Frontal cortex (tissue), 4 donors: ENCODE results near the gene MMP21. TPM values are rescaled to one million over a fixed set of nuclear protein-coding genes. Genes with fewer than 3 reads are reported as not detected.
A peak's percentile ranks its signal among the peaks of the same experiment; 100 is the strongest.

Source experiments
- DNase-seq, 2 donors: peaks; one replicate each; pipeline ENCODE4 v3.0.0; 2012; ENCODE audit warnings: low spot score in 2 of 2
- FAIRE-seq: peaks from 2 replicates; lab custom pipeline; 2012; peaks lifted over from hg19 to GRCh38; lab: Jason Lieb, UNC
- total RNA-seq: library from RNA; depleted of rRNA; stranded (reverse); fragments of >200 nt; gene quantifications from one replicate; pipeline ENCODE4 v1.2.3, GENCODE V29; 2014
- donor health status: control.
- donor health status: control.
- donor health status: control.

Gene MMP21
- total RNA-seq, 1 donor from 2014 or later: 0.41 TPM

GRCh38 chr10:125768219-125768855 lies 7.3 kb downstream of the MMP21 start:
- FAIRE-seq (no peak), DNase-seq (peak; percentile 57 to 68)

DNA sequence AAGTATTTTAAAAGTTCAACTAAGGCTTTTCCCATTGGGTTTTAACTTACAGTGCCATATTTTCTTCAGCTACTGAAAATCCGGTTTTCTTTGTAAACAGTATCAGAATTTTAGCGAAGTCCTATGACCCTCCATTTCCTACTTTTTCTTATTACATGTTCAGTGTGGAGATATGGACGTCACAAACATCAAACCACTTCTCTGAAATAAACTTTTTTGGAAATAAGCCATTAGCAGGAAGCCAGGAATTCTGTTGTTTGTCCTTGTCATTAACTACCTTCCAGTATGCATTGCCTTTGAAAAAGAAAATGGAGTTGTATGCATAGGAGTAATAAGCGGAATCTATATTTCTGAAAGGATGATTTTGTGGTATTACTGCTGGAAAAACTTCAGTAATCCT lies 9.1 kb downstream of the MMP21 start:
- FAIRE-seq: no peak
- no peak for DNase-seq

- no peak for DNase-seq
- FAIRE-seq: no peak
Measured at GRCh38 chr10:125765835-125766234, 9.8 kb downstream of the MMP21 start.

GRCh38 chr10:125762692-125763648 lies 12.7 kb downstream of the MMP21 start:
- DNase-seq (no peak), FAIRE-seq (no peak)

GRCh38 chr10:125761961-125762360 lies 13.7 kb downstream of the MMP21 start:
- DNase-seq: no peak
- no peak for FAIRE-seq

DNA sequence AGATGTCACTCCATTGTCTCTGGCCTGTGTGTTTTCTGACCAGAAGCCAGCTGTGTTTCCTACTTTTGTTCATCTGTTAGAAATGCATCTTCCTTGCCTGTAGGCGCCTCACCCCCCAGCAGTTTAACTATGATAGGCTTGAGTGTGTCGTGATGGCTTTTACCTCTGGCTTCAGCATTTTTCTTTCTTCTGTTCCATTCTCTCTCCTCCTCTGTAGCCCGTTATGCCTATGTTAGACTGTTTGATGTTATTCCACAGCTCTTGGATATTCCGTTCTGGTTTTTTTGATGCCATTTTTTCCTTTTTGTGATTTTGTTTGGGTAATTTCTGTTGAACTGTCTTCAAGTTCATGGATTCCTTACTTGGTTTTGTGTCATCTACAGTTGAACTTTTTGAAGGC lies 17.9 kb downstream of the MMP21 start:
- no peak for FAIRE-seq
- no peak for DNase-seq

GRCh38 chr10:125756853-125757487 lies 18.7 kb downstream of the MMP21 start:
- FAIRE-seq: no peak
- DNase-seq: no peak

- DNase-seq (no peak), FAIRE-seq (no peak)
Measured at GRCh38 chr10:125756196-125756595, 19.4 kb downstream of the MMP21 start.

GRCh38 chr10:125747417-125747816 lies 28.2 kb downstream of the MMP21 start:
- no peak for DNase-seq
- FAIRE-seq: no peak

- FAIRE-seq (no peak), DNase-seq (no peak)
Measured at GRCh38 chr10:125744909-125745308, 30.7 kb downstream of the MMP21 start.

DNA sequence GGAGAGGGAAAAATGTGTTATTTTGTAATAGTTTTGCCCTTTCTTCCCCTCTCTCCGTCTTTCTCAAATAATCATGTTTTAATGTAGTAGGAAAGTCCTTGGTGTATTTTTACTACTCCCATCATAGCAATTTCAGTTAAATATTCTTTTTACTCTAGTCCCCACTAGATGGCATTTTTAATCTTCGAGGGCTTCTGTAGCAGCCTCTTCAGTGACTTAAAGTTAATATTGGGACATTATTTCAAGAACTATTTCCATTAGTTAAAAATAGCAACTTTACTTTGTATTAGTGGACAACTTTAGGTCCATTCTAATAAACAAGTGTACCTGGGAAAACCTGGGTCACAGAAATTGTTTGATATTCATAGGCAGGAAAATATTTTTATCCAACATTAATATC lies 33.2 kb downstream of the MMP21 start:
- FAIRE-seq (no peak), DNase-seq (no peak)

DNA sequence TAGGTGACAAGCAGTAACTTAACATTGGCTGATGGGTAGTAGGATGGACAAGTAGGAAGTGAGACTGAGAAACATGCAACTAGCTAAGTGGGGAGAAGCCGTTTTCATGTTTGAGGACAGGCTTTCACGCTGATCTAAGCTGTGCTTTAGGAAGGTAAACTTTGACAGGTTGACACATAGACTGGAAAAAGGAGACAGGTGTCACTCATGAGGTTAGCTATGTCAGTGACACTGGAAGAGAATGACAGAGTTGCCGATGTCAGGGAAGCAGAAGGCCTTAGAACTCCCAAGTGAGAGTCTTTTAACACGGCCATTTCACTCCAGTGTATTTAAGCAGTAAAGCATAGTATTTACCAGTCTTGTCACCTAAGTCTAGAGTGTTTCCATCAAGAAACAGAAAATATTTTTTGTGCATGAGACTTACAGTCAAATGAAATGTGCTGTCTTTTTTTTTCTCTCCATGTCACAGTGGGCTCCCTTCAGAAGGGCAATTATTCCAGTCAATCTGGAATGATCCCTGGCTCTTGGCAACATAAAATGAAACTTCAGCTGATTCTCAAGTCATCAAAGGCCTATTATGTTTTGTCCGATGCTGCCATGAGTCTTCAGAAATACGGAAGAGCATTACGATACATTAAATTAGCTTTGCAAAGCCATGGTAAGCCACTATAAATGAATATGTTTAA lies 35.5 kb downstream of the MMP21 start:
- DNase-seq: no peak
- FAIRE-seq: no peak

DNA sequence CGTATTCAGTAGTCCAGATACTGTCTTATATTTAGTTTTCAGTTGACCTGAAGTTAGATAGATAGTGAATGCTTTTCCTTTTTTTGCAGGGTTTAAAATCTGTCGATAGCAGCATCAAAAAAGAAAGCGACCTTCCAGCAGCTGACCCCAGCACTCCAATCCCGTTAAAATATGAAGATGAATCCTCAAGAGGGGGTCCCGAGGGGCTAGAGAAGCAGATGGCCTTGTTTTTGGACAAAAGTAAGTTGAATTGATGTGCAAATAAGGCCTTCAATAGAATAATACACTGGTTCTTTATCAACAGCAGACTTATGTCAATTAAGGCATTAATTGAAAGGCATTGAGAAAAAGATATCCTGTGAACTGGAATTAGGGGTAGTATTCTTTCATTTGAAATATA lies 37.4 kb downstream of the MMP21 start:
- FAIRE-seq: no peak
- DNase-seq: no peak

DNA sequence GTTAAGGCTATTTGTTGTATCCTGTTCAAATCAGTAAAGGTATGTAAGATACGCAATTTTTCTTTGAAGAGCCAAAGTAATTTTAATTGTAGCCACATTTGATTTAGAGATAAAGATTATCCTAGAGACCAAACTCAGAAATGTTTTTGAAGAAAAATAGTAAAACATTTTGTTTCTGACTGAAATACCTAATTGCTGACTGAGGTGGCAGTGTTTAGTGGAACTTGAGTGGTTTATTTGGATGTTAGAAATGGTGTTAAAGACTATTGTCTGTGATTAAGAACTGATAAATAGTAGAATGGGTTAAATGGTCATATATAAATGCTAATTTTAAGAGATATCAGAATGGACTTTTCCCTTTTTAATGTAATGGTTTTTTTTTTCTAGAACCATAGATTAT lies 40.8 kb downstream of the MMP21 start:
- DNase-seq (no peak), FAIRE-seq (no peak)

DNA sequence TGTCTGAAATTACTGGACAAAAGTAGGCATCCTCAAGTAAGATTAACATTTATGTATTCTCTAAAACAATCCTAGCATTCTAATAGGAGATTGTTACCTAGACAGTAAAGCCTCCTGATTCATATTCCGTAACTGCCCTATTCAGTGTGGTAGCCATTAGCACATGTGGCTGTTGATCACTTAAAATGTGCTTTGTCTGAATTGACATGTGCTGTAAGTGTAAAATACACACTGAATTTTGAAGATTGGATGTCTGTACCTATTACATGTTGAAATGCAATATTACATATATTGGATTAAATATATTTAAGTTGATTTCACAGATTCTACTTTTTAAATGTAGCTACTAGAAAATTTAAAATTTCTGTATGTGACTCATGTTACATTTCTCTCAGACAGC lies 41.5 kb downstream of the MMP21 start:
- DNase-seq (no peak), FAIRE-seq (no peak)

DNA sequence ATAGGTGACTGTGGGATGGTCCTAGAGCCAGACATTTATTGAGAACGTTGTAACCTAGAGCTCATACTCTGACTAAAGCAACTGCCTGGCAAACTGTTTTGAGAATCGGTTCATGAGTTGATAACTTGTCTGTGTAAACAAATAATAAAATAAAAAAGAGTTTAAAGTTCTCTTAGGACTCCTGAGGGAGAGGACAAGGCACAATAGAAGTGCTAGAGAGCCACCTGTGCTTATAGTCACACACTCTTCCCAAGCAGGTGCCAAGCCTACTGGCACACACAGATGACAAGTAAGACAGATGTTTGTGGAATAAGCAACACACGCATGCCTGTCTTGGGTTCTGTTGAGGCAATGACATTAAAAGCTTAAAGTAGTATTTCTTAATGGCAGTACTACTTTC lies 48.2 kb downstream of the MMP21 start:
- no peak for FAIRE-seq

DNA sequence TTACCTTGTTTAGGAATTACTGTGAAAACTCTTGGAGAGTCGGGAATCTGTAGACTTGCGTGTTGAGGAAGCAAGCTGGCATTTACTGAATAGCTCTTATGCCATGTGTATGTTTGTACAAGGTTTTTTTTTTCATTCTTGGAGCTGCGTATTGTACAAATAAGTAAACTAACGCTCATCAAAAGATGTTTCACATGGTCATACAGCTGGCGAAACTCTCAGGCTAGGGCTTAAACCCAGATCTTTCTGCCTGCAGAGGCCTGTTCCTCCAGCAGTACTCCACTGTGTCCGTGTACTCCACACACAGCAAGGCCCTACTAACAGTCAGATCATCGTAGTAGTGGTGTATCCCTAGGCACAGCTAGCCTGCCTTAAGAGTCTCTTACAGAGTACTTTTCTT lies 48.7 kb downstream of the MMP21 start:
- DNase-seq (no peak), FAIRE-seq (no peak)

More for the DNA sequence above, 48.2 kb downstream of the MMP21 start:
- DNase-seq: no peak

- DNase-seq (no peak), FAIRE-seq (no peak)
Measured at GRCh38 chr10:125722811-125723210, 52.8 kb downstream of the MMP21 start.

GRCh38 chr10:125721035-125721434 lies 54.6 kb downstream of the MMP21 start:
- DNase-seq: no peak
- FAIRE-seq: no peak

DNA sequence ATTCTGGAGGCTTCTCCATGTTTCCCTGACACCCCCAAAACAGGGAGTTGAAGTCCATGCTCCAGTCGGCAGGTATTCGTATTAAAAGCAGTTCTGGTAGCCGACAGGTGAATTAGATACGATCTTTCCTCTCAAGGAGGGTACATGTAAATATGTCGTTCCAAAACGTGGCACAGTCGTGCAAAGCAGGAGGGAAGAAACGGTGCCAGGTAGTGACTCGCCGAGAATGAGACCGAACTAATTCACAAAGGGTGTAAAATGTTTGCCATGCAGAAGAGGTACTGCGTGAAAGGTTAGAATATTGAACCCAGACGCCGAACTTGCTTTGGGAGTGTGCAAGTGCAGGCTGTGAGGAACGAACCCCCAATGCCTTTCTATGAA lies 55.6 kb downstream of the MMP21 start:
- no peak for DNase-seq
- no peak for FAIRE-seq
